ENCODE data around the gene TINAGL1. TPM values are rescaled to one million over a fixed set of nuclear protein-coding genes. Genes with fewer than 3 reads are reported as not detected.

Gene TINAGL1
- total RNA-seq, 2 experiments from 2014 or later = not detected

DNA sequence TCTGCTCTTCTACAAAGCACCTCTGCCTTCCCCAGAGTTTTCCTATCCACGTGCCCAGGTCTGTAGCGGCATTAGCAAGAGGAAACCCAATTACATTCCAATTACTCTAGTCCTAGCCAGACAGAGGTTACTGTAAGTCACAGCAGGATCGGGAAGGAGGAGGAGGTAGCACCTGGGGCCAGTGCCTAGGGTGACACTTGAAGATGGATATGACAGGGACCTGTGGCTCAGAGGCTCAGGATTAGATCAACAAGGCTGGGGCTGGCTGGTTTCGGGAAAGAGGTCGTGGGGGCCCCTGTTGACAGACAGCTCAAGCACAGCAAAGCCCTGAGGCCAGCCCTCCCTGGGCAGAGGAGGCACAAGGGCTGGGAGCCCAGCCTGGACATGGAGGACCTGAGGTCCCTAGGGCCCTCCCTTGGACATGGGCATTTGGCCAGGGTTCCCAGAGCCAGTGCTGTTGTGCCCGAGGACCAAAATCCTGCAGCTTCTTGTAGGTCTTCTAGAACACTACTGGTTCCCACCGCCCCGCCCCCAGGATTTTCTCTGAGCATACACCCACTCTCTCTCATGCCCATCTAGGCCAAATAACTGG is 38.2 kb downstream of the TINAGL1 start:
- no peak overlapping the region for H3K4me3 Mint-ChIP-seq
- peaks cover 32% of the 10 kb centered on the region for H3K27me3 Mint-ChIP-seq
- CTCF ChIA-PET = no interaction called here
- H3K27ac Mint-ChIP-seq = no peak overlapping the region
- no peaks in the 10 kb centered on the region for H3K9me3 Mint-ChIP-seq
- H3K4me1 Mint-ChIP-seq = peaks cover 2% of the 10 kb centered on the region
- DNase-seq = no peak
- POLR2A ChIA-PET = no interaction called here
- H3K36me3 Mint-ChIP-seq (ENCODE audit: low read depth) = no peaks in the 10 kb centered on the region

DNA sequence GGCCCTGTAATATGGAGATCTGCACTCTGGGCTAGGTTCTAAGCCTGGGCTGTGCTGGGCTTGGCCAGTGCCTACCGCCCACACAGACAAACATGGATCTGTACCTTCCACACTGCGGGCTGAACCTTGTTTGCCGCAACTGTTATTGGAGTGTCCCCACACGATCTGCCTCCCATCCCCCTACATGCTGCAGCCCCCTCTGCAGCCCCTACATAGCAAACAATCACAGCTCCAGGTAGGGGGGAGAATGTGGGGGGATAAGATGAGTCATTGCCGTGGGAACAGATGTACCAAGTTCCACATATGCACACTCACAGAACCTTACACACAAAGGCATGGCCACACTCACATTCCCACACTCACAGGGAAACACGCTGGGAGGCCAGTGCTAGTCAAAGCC is 39.1 kb downstream of the TINAGL1 start:
- H3K27me3 Mint-ChIP-seq = peaks cover 29% of the 10 kb centered on the region
- POLR2A ChIA-PET = no interaction called here
- no peaks in the 10 kb centered on the region for H3K9me3 Mint-ChIP-seq
- no peak overlapping the region for H3K27ac Mint-ChIP-seq
- no peak overlapping the region for H3K4me3 Mint-ChIP-seq
- peaks cover 2% of the 10 kb centered on the region for H3K4me1 Mint-ChIP-seq
- no peak for DNase-seq
- CTCF ChIA-PET = no interaction called here
- no peaks in the 10 kb centered on the region for H3K36me3 Mint-ChIP-seq (ENCODE audit: low read depth)

DNA sequence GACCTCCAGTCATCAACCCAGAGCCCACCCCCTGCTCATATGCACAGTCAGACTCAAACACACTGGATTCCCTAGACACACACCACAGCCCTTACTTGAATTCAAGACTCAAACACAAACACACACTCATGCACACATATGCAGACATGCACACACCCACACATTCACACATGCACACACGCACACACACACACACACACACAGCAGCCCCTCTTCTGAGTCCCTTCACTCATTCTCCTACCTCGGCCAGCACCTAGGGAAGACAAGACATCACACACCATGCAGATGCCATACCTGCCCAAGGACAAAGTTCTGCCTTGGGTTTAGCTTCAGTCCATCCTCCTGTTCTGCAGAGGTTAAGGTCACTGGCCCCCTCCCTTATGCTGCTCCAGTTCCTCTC is 39.6 kb downstream of the TINAGL1 start:
- peaks cover 2% of the 10 kb centered on the region for H3K4me1 Mint-ChIP-seq
- no peaks in the 10 kb centered on the region for H3K36me3 Mint-ChIP-seq (ENCODE audit: low read depth)
- ChIA-PET POLR2A (no interaction called here), CTCF (no interaction called here)
- no peak overlapping the region for H3K27ac Mint-ChIP-seq
- H3K4me3 Mint-ChIP-seq = no peak overlapping the region
- peaks cover 26% of the 10 kb centered on the region for H3K27me3 Mint-ChIP-seq
- DNase-seq = no peak
- H3K9me3 Mint-ChIP-seq = no peaks in the 10 kb centered on the region

DNA sequence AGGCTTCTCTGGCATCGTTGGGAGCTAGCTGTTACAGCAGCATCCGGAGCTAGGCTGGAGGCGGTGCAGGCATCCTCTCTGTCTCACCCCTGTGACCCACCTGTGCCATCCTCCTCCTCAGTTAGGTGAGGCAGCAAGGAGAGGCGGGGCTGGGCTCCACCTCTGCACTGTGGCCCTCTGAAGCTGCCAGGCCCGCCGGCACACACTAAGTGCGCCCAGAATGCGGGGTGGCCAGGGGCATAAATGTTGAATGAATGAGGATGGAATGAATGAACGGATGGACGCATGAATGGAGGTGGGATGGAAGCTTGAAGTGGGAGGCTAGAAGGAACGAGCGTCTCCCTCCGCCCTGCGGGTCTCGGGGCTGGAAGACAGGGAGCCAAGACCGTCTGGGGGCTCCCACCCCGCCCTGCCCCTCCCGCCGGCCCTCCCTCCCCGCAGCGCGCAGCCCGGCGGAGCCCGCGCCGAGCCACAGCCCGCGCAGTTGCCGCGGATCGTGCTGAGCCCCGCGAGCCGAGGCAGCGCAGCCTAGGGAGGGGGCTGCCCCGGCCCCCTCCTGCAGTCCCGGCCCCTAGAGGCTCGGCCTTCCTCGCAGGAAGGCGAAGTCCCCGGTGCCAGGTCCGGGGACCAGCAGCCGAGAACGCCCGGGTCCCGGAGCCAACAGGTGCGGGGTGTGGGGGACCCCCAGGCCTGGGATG is 41.1 kb downstream of the TINAGL1 start, which contains the start of gene HCRTR1:
TSS of gene HCRTR1 (plus strand) at position 472 of the 698 bp plus-strand sequence. CDS start 1,504 bp downstream, outside the sequence.
- Mint-ChIP-seq H3K27ac (no peak within 1 kb of the TSS), H3K4me3 (no peak within 1 kb of the TSS), H3K36me3 (ENCODE audit: low read depth) (no peaks in the 10 kb centered on the region), H3K27me3 (peaks cover 26% of the 10 kb centered on the region), H3K4me1 (peaks cover 2% of the 10 kb centered on the region), H3K9me3 (no peaks in the 10 kb centered on the region)
- ChIA-PET CTCF (interaction anchor here (1.3 to 3.2 kb wide), 5 partner anchors 11 to 54 kb away, joined by 3 to 13 read pairs (median 6); no protein-coding TSS in a partner anchor), POLR2A (no interaction called here)
- DNase-seq = no peak

DNA sequence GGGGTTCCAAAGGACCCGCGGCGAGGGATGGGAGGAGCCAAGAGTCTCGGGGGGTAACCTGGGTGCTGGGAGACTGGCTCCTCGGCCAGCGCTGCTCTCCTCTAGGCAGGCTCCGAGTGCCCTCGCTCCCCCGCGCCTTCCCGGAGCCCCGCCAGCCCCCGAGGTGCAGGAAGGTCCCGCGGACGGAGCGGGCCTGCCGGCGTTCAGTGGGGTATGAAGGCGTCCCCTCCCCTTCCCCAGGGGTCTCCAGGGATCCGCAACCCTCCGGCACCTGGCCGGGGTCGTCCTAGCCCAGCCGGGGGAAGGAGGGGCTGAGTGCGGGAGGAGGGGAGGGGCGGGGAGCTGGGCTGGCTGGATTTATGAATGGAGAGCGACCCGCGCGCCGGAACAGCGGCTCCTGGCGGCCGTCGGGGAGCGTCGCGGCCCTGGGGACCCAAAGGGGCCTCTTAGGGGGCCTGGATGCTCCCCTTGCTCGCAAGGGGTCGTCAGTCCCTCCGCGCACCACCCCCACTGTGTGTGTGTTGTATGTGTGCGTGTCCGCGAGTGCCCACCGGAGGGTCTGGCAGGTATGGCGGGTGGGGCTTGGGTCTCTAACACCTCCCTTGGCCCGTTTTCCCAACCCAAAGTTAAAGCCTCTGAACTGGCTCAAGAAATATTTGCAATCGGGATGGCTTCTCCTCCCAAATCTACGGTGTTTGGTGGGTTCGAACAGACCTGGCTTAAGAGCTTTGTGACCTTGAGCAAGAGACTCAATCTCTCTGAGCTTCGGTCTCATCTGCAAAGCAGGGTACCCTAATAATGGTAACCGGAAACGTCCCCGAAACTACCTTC is 41.8 kb downstream of the TINAGL1 start:
- H3K36me3 Mint-ChIP-seq (ENCODE audit: low read depth) = no peaks in the 10 kb centered on the region
- H3K4me3 Mint-ChIP-seq = no peak overlapping the region
- H3K27ac Mint-ChIP-seq = no peak overlapping the region
- POLR2A ChIA-PET = no interaction called here
- CTCF ChIA-PET = interaction anchor here (0.9 to 3.2 kb wide), 7 partner anchors 11 to 171 kb away, joined by 3 to 13 read pairs (median 5); no protein-coding TSS in a partner anchor
- peaks cover 2% of the 10 kb centered on the region for H3K4me1 Mint-ChIP-seq
- H3K27me3 Mint-ChIP-seq = peaks cover 26% of the 10 kb centered on the region
- peak; percentile 32 for DNase-seq
- H3K9me3 Mint-ChIP-seq = no peaks in the 10 kb centered on the region

DNA sequence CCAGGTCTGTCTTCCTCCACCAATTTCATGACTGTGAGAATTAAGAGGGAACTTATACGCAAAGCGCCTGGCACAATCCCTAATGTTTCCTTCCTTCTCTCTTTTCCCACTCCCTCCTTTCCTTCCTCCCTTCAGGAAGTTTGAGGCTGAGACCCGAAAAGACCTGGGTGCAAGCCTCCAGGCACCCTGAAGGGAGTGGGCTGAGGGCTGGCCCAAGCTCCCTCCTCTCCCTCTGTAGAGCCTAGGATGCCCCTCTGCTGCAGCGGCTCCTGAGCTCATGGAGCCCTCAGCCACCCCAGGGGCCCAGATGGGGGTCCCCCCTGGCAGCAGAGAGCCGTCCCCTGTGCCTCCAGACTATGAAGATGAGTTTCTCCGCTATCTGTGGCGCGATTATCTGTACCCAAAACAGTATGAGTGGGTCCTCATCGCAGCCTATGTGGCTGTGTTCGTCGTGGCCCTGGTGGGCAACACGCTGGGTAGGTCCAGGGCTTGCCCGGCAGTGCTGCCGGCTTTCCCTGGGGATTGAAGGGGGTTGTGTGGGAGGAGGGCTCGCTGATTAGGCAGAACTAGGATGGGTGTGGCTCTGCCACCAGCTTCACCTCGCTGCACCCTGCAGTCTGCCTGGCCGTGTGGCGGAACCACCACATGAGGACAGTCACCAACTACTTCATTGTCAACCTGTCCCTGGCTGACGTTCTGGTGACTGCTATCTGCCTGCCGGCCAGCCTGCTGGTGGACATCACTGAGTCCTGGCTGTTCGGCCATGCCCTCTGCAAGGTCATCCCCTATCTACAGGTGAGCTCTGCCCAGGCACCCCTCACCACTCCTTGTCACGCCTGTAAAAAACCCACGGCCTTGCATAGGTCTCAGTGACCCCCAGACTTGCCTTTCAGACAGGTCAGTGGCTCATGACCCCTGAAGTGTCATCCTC is 42.9 kb downstream of the TINAGL1 start:
- no peaks in the 10 kb centered on the region for H3K9me3 Mint-ChIP-seq
- no peak overlapping the region for H3K27ac Mint-ChIP-seq
- no peak for DNase-seq
- peaks cover 26% of the 10 kb centered on the region for H3K27me3 Mint-ChIP-seq
- peaks cover 7% of the 10 kb centered on the region for H3K4me1 Mint-ChIP-seq
- no peak overlapping the region for H3K4me3 Mint-ChIP-seq
- ChIA-PET CTCF (interaction anchor here (0.9 to 3.2 kb wide), 7 partner anchors 12 to 170 kb away, joined by 3 to 13 read pairs (median 5); no protein-coding TSS in a partner anchor), POLR2A (no interaction called here)
- H3K36me3 Mint-ChIP-seq (ENCODE audit: low read depth) = peaks cover 2% of the 10 kb centered on the region

DNA sequence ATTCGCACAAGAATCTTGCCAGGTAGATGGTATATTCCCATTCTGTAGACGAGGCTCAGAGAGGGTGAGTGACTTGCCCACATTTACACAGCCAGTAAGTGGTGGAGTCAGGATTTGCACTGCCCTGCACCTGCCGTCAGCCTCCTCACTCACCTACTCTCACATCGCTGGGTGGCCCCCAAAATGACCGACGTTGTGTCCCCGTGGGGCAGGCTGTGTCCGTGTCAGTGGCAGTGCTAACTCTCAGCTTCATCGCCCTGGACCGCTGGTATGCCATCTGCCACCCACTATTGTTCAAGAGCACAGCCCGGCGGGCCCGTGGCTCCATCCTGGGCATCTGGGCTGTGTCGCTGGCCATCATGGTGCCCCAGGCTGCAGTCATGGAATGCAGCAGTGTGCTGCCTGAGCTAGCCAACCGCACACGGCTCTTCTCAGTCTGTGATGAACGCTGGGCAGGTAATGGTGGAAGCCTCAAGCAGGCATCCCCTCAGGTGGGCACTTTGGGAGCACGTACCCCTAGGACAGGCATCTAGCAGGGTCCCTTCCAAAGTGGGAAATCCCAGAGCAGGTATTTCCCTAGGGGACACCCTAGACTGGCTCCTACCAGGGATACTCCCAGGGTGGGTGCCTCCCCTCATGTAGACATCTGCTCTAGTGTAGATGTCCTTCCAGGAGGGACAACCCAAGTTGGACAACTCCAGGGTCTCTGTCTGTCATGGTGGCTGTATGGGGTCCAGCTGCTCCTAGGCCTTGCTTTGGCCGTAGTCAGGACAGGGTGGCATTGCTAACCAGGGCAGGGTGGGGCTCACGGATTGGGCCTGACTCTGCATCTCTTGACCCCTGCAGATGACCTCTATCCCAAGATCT is 44.5 kb downstream of the TINAGL1 start:
- ChIA-PET POLR2A (no interaction called here), CTCF (no interaction called here)
- Mint-ChIP-seq H3K4me1 (peaks cover 12% of the 10 kb centered on the region), H3K4me3 (no peak overlapping the region), H3K9me3 (no peaks in the 10 kb centered on the region), H3K27ac (no peak overlapping the region), H3K36me3 (ENCODE audit: low read depth) (peaks cover 2% of the 10 kb centered on the region), H3K27me3 (peaks cover 23% of the 10 kb centered on the region)
- no peak for DNase-seq

DNA sequence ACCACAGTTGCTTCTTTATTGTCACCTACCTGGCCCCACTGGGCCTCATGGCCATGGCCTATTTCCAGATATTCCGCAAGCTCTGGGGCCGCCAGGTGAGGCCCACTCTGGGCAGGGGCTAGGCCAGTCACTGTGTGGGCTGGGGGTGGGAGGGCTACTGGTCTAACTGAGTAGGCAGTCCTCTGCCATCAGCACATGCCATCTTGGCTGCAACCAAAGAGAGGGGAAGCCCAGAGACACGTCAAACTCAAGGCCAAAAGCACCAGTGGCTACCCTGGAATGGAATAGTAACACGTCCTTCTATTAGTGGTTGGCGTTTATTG is 45.1 kb downstream of the TINAGL1 start:
- CTCF ChIA-PET = no interaction called here
- Mint-ChIP-seq H3K27ac (no peak overlapping the region), H3K36me3 (ENCODE audit: low read depth) (peaks cover 2% of the 10 kb centered on the region), H3K27me3 (peaks cover 19% of the 10 kb centered on the region), H3K9me3 (no peaks in the 10 kb centered on the region), H3K4me3 (no peak overlapping the region), H3K4me1 (peaks cover 12% of the 10 kb centered on the region)
- no peak for DNase-seq
- POLR2A ChIA-PET = no interaction called here

DNA sequence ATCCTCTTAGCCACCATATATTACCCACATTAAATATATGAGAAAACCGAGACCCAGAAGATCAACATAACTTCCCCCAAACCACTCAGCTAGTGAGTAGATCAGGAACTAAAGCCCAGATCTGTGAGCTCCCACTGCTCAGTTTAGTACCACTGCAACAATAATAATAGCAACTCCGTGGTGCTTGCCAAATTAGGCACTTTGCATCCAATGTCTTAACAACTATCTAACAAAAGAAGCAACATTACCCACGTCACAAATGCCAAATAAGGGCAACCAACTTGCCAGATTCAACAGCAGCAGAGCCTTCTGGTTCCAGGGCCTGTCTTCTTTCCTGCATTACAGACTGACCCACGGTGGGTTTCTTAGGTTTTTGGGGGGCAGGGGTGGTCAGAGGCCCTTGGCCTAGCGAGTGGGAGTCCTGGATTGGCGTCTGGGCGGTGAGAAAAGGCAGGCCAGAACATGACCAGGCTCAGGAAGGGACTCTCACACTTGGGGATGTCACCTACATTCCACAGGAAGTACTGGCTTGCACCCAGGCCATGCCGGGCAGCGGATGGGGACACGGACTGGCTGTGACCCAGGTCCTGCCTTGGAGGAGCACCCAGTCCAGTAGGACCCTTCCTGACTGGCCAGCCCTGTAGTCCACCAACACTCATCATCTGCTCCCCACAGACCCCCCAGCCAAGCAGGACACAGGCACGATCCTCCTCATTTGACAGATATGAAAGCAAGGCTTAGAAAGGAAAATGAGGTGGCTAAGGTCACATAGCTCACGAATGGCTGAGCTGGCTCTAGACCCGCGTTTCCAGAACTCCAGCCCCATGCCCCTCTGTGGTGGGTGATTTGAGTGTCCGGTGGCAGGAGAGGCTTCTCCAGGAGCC is 45.8 kb downstream of the TINAGL1 start:
- no peak for DNase-seq
- no peaks in the 10 kb centered on the region for H3K9me3 Mint-ChIP-seq
- CTCF ChIA-PET = no interaction called here
- peaks cover 2% of the 10 kb centered on the region for H3K36me3 Mint-ChIP-seq (ENCODE audit: low read depth)
- POLR2A ChIA-PET = no interaction called here
- peaks cover 12% of the 10 kb centered on the region for H3K27me3 Mint-ChIP-seq
- no peak overlapping the region for H3K27ac Mint-ChIP-seq
- peaks cover 12% of the 10 kb centered on the region for H3K4me1 Mint-ChIP-seq
- no peak overlapping the region for H3K4me3 Mint-ChIP-seq

DNA sequence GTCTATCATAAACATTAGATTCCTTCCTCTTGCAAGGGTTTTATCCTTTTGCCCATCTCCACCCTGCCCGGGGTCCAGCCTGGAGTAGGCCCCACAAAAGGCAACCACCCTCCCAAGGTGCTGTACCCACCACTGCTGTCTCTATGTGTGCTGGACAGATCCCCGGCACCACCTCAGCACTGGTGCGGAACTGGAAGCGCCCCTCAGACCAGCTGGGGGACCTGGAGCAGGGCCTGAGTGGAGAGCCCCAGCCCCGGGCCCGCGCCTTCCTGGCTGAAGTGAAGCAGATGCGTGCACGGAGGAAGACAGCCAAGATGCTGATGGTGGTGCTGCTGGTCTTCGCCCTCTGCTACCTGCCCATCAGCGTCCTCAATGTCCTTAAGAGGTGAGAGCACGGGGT is 47.0 kb downstream of the TINAGL1 start:
- no peak for DNase-seq
- H3K27me3 Mint-ChIP-seq = peaks cover 8% of the 10 kb centered on the region
- peaks cover 2% of the 10 kb centered on the region for H3K36me3 Mint-ChIP-seq (ENCODE audit: low read depth)
- no peak overlapping the region for H3K27ac Mint-ChIP-seq
- ChIA-PET CTCF (no interaction called here), POLR2A (no interaction called here)
- H3K4me1 Mint-ChIP-seq = peaks cover 10% of the 10 kb centered on the region
- no peak overlapping the region for H3K4me3 Mint-ChIP-seq
- H3K9me3 Mint-ChIP-seq = no peaks in the 10 kb centered on the region

DNA sequence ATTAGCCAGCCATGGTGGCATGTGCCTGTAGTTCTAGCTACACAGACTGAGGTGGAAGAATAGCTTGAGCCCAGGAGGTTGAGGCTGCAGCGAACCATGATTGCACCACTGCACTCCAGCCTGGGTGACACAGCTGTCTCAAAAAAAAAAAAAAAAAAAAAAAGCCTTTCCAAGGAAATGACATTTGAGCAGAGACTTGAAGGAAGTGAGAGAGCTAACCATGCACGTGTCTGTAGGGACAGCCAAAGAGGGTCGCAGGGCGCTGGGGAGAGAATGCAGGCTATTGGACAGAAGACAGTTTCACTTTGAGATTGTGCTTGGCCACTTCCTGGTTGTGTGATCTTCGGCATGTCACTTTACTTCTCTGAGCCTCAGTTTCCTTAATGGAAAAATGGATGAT is 48.0 kb downstream of the TINAGL1 start:
- Mint-ChIP-seq H3K36me3 (ENCODE audit: low read depth) (peaks cover 6% of the 10 kb centered on the region), H3K27ac (no peak overlapping the region), H3K27me3 (peaks cover under 1% of the 10 kb centered on the region), H3K4me3 (no peak overlapping the region), H3K4me1 (peaks cover 10% of the 10 kb centered on the region), H3K9me3 (no peaks in the 10 kb centered on the region)
- ChIA-PET CTCF (interaction anchor here (0.8 kb wide), 1 partner anchor 9 kb away, joined by 3 read pairs; no protein-coding TSS in a partner anchor), POLR2A (no interaction called here)
- DNase-seq = no peak

Measured in activated CD4-positive, alpha-beta T cell treated with anti-CD3 and anti-CD28 coated beads, Interleukin-2, amount 10 ng/mL, durations not matched to agents 7 days and 5 days (primary cell).